Liver (tissue), 3 donors: ENCODE measurements around the gene PKD1L1.
"Not testable (repeated sequence)": the region's sequence is repeated elsewhere in the genome, so short reads cannot be mapped to it uniquely, and the experiment has no call there.

Experiments used
- FOXA1 ChIP-seq: IDR thresholded peaks from 2 replicates; pipeline ENCODE4 v1.6.1; 2016; ENCODE audit warnings: antibody characterized with exemption
- GABPA ChIP-seq, 2 donors: IDR thresholded peaks in 1 of 2; conservative IDR thresholded peaks in 1 of 2; 2 replicates each; pipeline ENCODE4 v1.6.1; 2016; ENCODE audit warnings: antibody characterized with exemption in 2 of 2, mild to moderate bottlenecking in 1 of 2, moderate library complexity in 1 of 2
- HNF4A ChIP-seq, 2 donors: conservative IDR thresholded peaks; 2 replicates each; pipeline ENCODE4 v1.6.1; 2016; ENCODE audit warnings: antibody characterized with exemption in 2 of 2, mild to moderate bottlenecking in 2 of 2
- JUND ChIP-seq, 2 donors: IDR thresholded peaks; 2 replicates each; pipeline ENCODE4 v1.6.1; 2016; ENCODE audit warnings: antibody characterized with exemption in 2 of 2
- RAD21 ChIP-seq, 2 donors: IDR thresholded peaks; 2 replicates each; pipeline ENCODE4 v1.6.1; 2016; ENCODE audit warnings: antibody characterized with exemption in 2 of 2, mild to moderate bottlenecking in 2 of 2
- REST ChIP-seq: IDR thresholded peaks from 2 replicates; pipeline ENCODE4 v1.6.1; 2016; ENCODE audit warnings: antibody characterized with exemption, mild to moderate bottlenecking
- RXRA ChIP-seq, 2 donors: IDR thresholded peaks; 2 replicates each; pipeline ENCODE4 v1.6.1; 2017 to 2018; ENCODE audit warnings: antibody characterized with exemption in 2 of 2, mild to moderate bottlenecking in 1 of 2
- SP1 ChIP-seq: IDR thresholded peaks from 2 replicates; pipeline ENCODE4 v1.6.1; 2018; ENCODE audit warnings: antibody characterized with exemption, mild to moderate bottlenecking
- TAF1 ChIP-seq: conservative IDR thresholded peaks from 2 replicates; pipeline ENCODE4 v1.6.1; 2016; ENCODE audit warnings: antibody characterized with exemption, mild to moderate bottlenecking
- YY1 ChIP-seq: IDR thresholded peaks from 2 replicates; pipeline ENCODE4 v1.6.1; 2016; ENCODE audit warnings: antibody characterized with exemption, mild to moderate bottlenecking
- ZBTB33 ChIP-seq: IDR thresholded peaks from 2 replicates; pipeline ENCODE4 v1.6.1; 2016; ENCODE audit warnings: antibody characterized with exemption
- TF ChIP-seq, protein P1 (sequence below): fragments of 150-350 bp; IDR thresholded peaks from 2 replicates; pipeline ENCODE4 v1.5.1; 2017; ENCODE audit warnings: improper control_type of control experiment, low read depth, low read length; ENCODE audit not compliant: missing input control
- TF ChIP-seq, protein P2 (sequence below): IDR thresholded peaks from 2 replicates; pipeline ENCODE4 v1.6.1; 2016; ENCODE audit warnings: antibody characterized with exemption
- TF ChIP-seq, protein P3 (sequence below): IDR thresholded peaks from 2 replicates; pipeline ENCODE4 v1.6.1; 2016; ENCODE audit warnings: antibody characterized with exemption
- donor health status: healthy.
- donor health status: healthy.

- TF ChIP-seq, protein P1, sequence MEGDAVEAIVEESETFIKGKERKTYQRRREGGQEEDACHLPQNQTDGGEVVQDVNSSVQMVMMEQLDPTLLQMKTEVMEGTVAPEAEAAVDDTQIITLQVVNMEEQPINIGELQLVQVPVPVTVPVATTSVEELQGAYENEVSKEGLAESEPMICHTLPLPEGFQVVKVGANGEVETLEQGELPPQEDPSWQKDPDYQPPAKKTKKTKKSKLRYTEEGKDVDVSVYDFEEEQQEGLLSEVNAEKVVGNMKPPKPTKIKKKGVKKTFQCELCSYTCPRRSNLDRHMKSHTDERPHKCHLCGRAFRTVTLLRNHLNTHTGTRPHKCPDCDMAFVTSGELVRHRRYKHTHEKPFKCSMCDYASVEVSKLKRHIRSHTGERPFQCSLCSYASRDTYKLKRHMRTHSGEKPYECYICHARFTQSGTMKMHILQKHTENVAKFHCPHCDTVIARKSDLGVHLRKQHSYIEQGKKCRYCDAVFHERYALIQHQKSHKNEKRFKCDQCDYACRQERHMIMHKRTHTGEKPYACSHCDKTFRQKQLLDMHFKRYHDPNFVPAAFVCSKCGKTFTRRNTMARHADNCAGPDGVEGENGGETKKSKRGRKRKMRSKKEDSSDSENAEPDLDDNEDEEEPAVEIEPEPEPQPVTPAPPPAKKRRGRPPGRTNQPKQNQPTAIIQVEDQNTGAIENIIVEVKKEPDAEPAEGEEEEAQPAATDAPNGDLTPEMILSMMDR: not testable (repeated sequence)
- TF ChIP-seq SP1; GABPA (IDR thresholded peaks at IDR 0.05 in 1 of 2, conservative IDR thresholded peaks at IDR 0.05 in 1 of 2); TAF1; REST; JUND (IDR thresholded peaks at IDR 0.05); RAD21 (IDR thresholded peaks at IDR 0.05); YY1; RXRA (IDR thresholded peaks at IDR 0.05); ZBTB33; FOXA1; HNF4A (conservative IDR thresholded peaks at IDR 0.05): not testable (repeated sequence)
- TF ChIP-seq, protein P2, sequence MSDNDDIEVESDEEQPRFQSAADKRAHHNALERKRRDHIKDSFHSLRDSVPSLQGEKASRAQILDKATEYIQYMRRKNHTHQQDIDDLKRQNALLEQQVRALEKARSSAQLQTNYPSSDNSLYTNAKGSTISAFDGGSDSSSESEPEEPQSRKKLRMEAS: not testable (repeated sequence)
- TF ChIP-seq, protein P3, sequence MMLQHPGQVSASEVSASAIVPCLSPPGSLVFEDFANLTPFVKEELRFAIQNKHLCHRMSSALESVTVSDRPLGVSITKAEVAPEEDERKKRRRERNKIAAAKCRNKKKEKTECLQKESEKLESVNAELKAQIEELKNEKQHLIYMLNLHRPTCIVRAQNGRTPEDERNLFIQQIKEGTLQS: not testable (repeated sequence)
Observed at GRCh38 chr7:47795126-47795525, 153.1 kb downstream of the PKD1L1 start.
